Mesendoderm (in vitro differentiated cells): Measurements from ENCODE around the gene BEX1. TPM values are rescaled to one million over a fixed set of nuclear protein-coding genes. Genes with fewer than 3 reads are reported as not detected.
"Not testable (repeated sequence)": the region's sequence is repeated elsewhere in the genome, so short reads cannot be mapped to it uniquely, and the experiment has no call there.

ENCODE experiments used
- DNase-seq: peaks from one replicate; pipeline ENCODE4 v3.0.0; 2013
- H2AK5ac ChIP-seq: 2 replicates; pipeline ENCODE4 v1.6.1; 2013; ENCODE audit warnings: low read length, inconsistent platforms
- H2BK120ac ChIP-seq: 2 replicates; pipeline ENCODE4 v1.6.1; 2013; ENCODE audit warnings: low read depth, mild to moderate bottlenecking, low read length, moderate library complexity, mixed read lengths
- H2BK15ac ChIP-seq: replicated peaks from 2 replicates; pipeline ENCODE4 v1.6.1; 2013; ENCODE audit warnings: low read depth, mild to moderate bottlenecking, moderate library complexity
- H2BK5ac ChIP-seq: 2 replicates; pipeline ENCODE4 v1.6.1; 2013; ENCODE audit warnings: low read length, inconsistent platforms
- H3K18ac ChIP-seq: 2 replicates; pipeline ENCODE4 v1.6.1; 2013; ENCODE audit warnings: mild to moderate bottlenecking, low read length, mixed read lengths
- H3K23ac ChIP-seq: one replicate; pipeline ENCODE4 v1.6.1; 2013; ENCODE audit warnings: low read length
- H3K27ac ChIP-seq: 2 replicates; pipeline ENCODE4 v1.5.1; 2013; ENCODE audit warnings: low read depth, mild to moderate bottlenecking, inconsistent platforms, low read length, moderate library complexity
- H3K27me3 ChIP-seq: 2 replicates; pipeline ENCODE4 v1.6.1; 2013; ENCODE audit warnings: low read length, control low read depth, mild to moderate bottlenecking, inconsistent platforms; ENCODE audit not compliant: insufficient read depth, poor library complexity
- H3K36me3 ChIP-seq: 2 replicates; pipeline ENCODE4 v1.6.1; 2013; ENCODE audit warnings: low read length, inconsistent platforms; ENCODE audit not compliant: control insufficient read depth, insufficient read depth
- H3K4ac ChIP-seq: one replicate; pipeline ENCODE4 v1.6.1; 2013; ENCODE audit warnings: low read depth, mild to moderate bottlenecking, low read length, moderate library complexity
- H3K4me1 ChIP-seq: 2 replicates; pipeline ENCODE4 v1.6.1; 2013; ENCODE audit warnings: low read depth, low read length, inconsistent platforms; ENCODE audit not compliant: control insufficient read depth
- H3K4me2 ChIP-seq: 2 replicates; pipeline ENCODE4 v1.6.1; 2013; ENCODE audit warnings: low read length
- H3K4me3 ChIP-seq: 2 replicates; pipeline ENCODE4 v1.5.1; 2013; ENCODE audit warnings: mild to moderate bottlenecking, low read length
- H3K56ac ChIP-seq: one replicate; pipeline ENCODE4 v1.6.1; 2013; ENCODE audit warnings: low read length
- H3K79me1 ChIP-seq: 2 replicates; pipeline ENCODE4 v1.6.1; 2013; ENCODE audit warnings: low read length, inconsistent platforms
- H3K79me2 ChIP-seq: 2 replicates; pipeline ENCODE4 v1.6.1; 2013; ENCODE audit warnings: mild to moderate bottlenecking, low read length; ENCODE audit not compliant: control insufficient read depth, insufficient read depth
- H3K9ac ChIP-seq: 2 replicates; pipeline ENCODE4 v1.6.1; 2013; ENCODE audit warnings: low read length, inconsistent platforms
- H4K5ac ChIP-seq: one replicate; pipeline ENCODE4 v1.6.1; 2013; ENCODE audit warnings: low read length
- H4K8ac ChIP-seq: one replicate; pipeline ENCODE4 v1.6.1; 2013; ENCODE audit warnings: low read depth, mild to moderate bottlenecking, control low read depth, low read length, moderate library complexity
- WGBS: extraction: QIAGEN DNeasy Blood & Tissue Kit; methylation state at CpG from one replicate; pipeline ENCODE4 v1.1.7; 2013; ENCODE audit warnings: low lambda C conversion rate, missing lambda C conversion rate; ENCODE audit not compliant: insufficient coverage; ENCODE audit errors: extremely low coverage; 5-methylcytosine and 5-hydroxymethylcytosine counted together
- polyA plus RNA-seq, 2 experiments: library from polyadenylated mRNA; stranded (reverse); fragments of 200-250 nt; gene quantifications; one replicate each; pipeline ENCODE4 v1.2.3, GENCODE V29; 2013

The BEX1 gene
- polyA plus RNA-seq (2013, experiment 1 of 2), result 117 TPM
- polyA plus RNA-seq (2013, experiment 2 of 2), result 117 TPM

DNA sequence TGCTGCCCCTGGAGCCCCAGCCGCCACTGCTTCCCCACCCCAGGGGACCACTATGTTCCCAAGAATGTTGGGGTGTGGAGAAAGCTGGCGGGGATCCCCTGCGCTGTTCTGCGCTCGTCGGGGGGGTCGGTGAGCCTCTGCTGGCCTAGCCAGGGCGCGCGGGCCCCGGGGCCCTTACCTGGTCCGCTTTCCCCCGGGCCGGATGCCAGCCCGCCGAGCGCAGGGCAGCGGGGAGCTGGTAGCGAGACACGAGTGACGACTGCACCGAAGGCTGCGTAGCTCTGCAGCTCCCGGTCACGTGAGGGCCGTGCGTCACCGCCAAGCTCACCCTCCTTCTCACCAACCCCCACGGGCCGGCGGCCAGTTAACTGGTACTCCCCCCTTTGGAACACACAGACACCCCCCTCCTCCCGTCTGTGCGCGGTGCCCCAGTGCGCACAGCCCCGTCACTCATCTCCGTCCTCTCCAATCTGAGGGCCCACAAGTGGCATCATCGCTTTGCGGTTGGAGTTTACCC lies at the start of gene BEX1:
TSS of gene BEX1 (minus strand) at position 254 of the 517 bp plus-strand sequence. CDS start 897 bp downstream, outside the sequence.
- H2BK120ac ChIP-seq, result no peak within 1 kb of the TSS
- no peak within 1 kb of the TSS for H3K18ac ChIP-seq
- no peaks in the 10 kb centered on the region for H3K27me3 ChIP-seq
- peak within 1 kb of the TSS; percentile 66 for H3K4ac ChIP-seq
- H3K4me3 ChIP-seq, result peak within 1 kb of the TSS; percentile 46
- H2AK5ac ChIP-seq, result no peak within 1 kb of the TSS
- DNase-seq, result peak; percentile 76
- H2BK5ac ChIP-seq, result no peak within 1 kb of the TSS
- no peak within 1 kb of the TSS for H4K5ac ChIP-seq
- no CpG with 5 or more reads among the region's 39 CpGs for WGBS
- H3K79me1 ChIP-seq, result no peaks in the 10 kb centered on the region
- H3K36me3 ChIP-seq, result no peaks in the 10 kb centered on the region
- H3K27ac ChIP-seq, result no peak within 1 kb of the TSS
- H2BK15ac ChIP-seq, result no peak within 1 kb of the TSS
- peak within 1 kb of the TSS; percentile 18 for H3K4me2 ChIP-seq
- H4K8ac ChIP-seq, result no peak within 1 kb of the TSS
- no peaks in the 10 kb centered on the region for H3K4me1 ChIP-seq
- H3K56ac ChIP-seq, result peak within 1 kb of the TSS; percentile 74
- no peak within 1 kb of the TSS for H3K23ac ChIP-seq
- H3K9ac ChIP-seq, result peak within 1 kb of the TSS; percentile 68
- H3K79me2 ChIP-seq, result no peaks in the 10 kb centered on the region

DNA sequence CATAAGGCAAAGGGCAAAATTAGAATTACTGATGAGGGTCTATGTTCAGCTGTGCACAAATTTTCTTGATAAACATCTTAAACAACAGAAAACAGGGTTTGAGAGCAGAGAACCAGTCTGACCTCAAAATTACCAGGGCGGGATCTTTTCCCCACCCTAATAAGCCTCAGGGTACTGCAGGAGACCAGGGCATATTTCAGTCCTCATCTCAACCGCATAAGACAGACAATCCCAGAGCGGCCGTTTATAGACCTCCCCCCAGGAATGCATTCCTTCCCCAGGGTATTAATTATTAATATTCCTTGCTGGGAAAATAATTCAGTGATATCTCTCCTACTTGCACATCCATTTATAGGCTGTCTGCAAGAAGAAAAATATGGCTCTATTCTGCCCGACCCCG lies 45.5 kb upstream of the BEX1 start:
- H3K9ac ChIP-seq, H3K18ac ChIP-seq, H4K5ac ChIP-seq, H3K79me1 ChIP-seq, H2BK120ac ChIP-seq, H3K4me2 ChIP-seq, H2BK5ac ChIP-seq, DNase-seq, H2AK5ac ChIP-seq, H3K23ac ChIP-seq, H3K36me3 ChIP-seq, H3K4me3 ChIP-seq, H3K27ac ChIP-seq, H3K79me2 ChIP-seq, H2BK15ac ChIP-seq, H3K56ac ChIP-seq, H3K4me1 ChIP-seq, H3K27me3 ChIP-seq, H3K4ac ChIP-seq, H4K8ac ChIP-seq: not testable (repeated sequence)
- no CpG with 5 or more reads among the region's 6 CpGs for WGBS

DNA sequence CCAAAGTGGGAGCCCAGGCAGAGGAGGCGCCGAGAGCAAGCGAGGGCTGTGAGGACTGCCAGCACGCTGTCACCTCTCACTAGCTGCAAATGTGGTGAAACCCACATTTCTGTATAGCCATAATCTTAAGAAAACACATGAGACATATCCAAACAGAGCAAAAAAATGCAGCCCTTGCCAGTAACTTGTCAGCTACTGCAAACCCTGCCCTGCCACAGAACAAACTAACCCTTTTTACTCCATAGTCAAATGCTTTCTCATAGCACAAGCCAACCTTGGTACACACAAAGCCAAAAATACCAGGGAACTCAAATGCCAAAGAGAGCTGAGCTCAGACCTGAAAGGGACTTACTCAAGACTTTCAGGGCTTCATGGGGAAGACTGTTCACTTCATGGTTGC lies 43.9 kb upstream of the BEX1 start:
- Histone ChIP-seq H3K27me3 (no peaks in the 10 kb centered on the region), H3K4me1 (no peaks in the 10 kb centered on the region), H3K9ac (no peak overlapping the region), H3K4me2 (no peak overlapping the region), H2AK5ac (no peak overlapping the region), H3K4ac (no peak overlapping the region), H4K8ac (no peak overlapping the region), H3K27ac (no peak overlapping the region), H3K18ac (no peak overlapping the region), H3K36me3 (no peaks in the 10 kb centered on the region), H2BK120ac (no peak overlapping the region), H2BK15ac (no peak overlapping the region), H3K23ac (no peak overlapping the region), H3K4me3 (no peak overlapping the region), H4K5ac (no peak overlapping the region), H3K79me1 (no peaks in the 10 kb centered on the region), H2BK5ac (no peak overlapping the region), H3K56ac (no peak overlapping the region), H3K79me2 (no peaks in the 10 kb centered on the region)
- no peak for DNase-seq
- no CpG with 5 or more reads among the region's 4 CpGs for WGBS

- H3K27me3 ChIP-seq, H2BK120ac ChIP-seq, H3K27ac ChIP-seq, H3K79me1 ChIP-seq, DNase-seq, H3K4me2 ChIP-seq, H2BK5ac ChIP-seq, H2BK15ac ChIP-seq, H3K4ac ChIP-seq, H3K4me1 ChIP-seq, H3K79me2 ChIP-seq, H4K5ac ChIP-seq, H3K9ac ChIP-seq, H3K18ac ChIP-seq, H3K36me3 ChIP-seq, H3K23ac ChIP-seq, H2AK5ac ChIP-seq, H4K8ac ChIP-seq, H3K56ac ChIP-seq, H3K4me3 ChIP-seq: not testable (repeated sequence)
- WGBS, result no CpG with 5 or more reads among the region's 21 CpGs
Measured at GRCh38 chrX:103107227-103107737, 43.3 kb upstream of the BEX1 start.

DNA sequence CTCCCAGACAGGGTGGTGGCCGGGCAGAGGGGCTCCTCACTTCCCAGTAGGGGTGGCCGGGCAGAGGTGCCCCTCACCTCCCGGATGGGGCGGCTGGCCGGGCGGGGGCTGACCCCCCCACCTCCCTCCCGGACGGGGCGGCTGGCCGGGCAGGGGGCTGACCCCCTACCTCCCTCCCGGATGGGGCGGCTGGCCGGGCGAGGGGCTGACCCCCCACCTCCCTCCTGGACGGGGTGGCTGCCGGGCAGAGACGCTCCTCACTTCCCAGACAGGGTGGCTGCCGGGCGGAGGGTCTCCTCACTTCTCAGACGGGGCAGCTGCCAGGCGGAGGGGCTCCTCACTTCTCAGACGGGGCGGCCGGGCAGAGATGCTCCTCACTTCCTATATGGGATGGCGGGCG lies 40.4 kb upstream of the BEX1 start:
- H4K8ac ChIP-seq, H3K27ac ChIP-seq, H3K36me3 ChIP-seq, H3K18ac ChIP-seq, H3K4me3 ChIP-seq, H2BK5ac ChIP-seq, H3K4me1 ChIP-seq, H3K23ac ChIP-seq, H4K5ac ChIP-seq, H3K27me3 ChIP-seq, DNase-seq, H3K79me2 ChIP-seq, H3K4me2 ChIP-seq, H2BK120ac ChIP-seq, H3K9ac ChIP-seq, H2BK15ac ChIP-seq, H3K56ac ChIP-seq, H3K4ac ChIP-seq, H3K79me1 ChIP-seq, H2AK5ac ChIP-seq: not testable (repeated sequence)
- WGBS, result no CpG with 5 or more reads among the region's 26 CpGs

DNA sequence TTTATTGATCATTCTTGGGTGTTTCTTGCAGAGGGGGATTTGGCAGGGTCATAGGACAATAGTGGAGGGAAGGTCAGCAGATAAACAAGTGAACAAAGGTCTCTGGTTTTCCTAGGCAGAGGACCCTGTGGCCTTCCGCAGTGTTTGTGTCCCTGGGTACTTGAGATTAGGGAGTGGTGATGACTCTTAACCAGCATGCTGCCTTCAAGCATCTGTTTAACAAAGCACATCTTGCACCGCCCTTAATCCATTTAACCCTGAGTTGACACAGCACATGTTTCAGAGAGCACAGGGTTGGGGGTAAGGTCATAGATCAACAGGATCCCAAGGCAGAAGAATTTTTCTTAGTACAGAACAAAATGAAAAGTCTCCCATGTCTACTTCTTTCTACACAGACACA lies 39.9 kb upstream of the BEX1 start:
- H3K23ac ChIP-seq, H4K8ac ChIP-seq, H2BK120ac ChIP-seq, H3K4me2 ChIP-seq, H2BK15ac ChIP-seq, H3K79me2 ChIP-seq, H3K27me3 ChIP-seq, H3K27ac ChIP-seq, H3K4ac ChIP-seq, H4K5ac ChIP-seq, H3K4me1 ChIP-seq, H3K9ac ChIP-seq, H3K56ac ChIP-seq, H3K18ac ChIP-seq, H3K4me3 ChIP-seq, H2BK5ac ChIP-seq, H3K36me3 ChIP-seq, H2AK5ac ChIP-seq, H3K79me1 ChIP-seq, DNase-seq: not testable (repeated sequence)
- WGBS, result no CpG with 5 or more reads among the region's 2 CpGs
